HepG2 (cell line): ENCODE measurements around the gene ANKRD39. TPM values are rescaled to one million over a fixed set of nuclear protein-coding genes. Genes with fewer than 3 reads are reported as not detected.

Source experiments
- ARID2 ChIP-seq: sonication (generic); formaldehyde crosslinking; IDR thresholded peaks from 2 replicates; pipeline ENCODE4 v1.8.1; 2022; ENCODE audit warnings: mild to moderate bottlenecking, missing genetic modification reagents, borderline replicate concordance
- ASH2L ChIP-seq: fragments of 300-600, 200-600 bp; sonication (generic); IDR thresholded peaks from 2 replicates; pipeline ENCODE4 v1.7.0; 2017; ENCODE audit warnings: low read depth, mild to moderate bottlenecking, moderate library complexity, mixed read lengths, low read length; ENCODE audit not compliant: insufficient read length
- ATM ChIP-seq: fragments of 450-650 bp; IDR thresholded peaks from 2 replicates; pipeline ENCODE4 v1.7.1; 2017; ENCODE audit warnings: mild to moderate bottlenecking, borderline replicate concordance
- GFI1 ChIP-seq: sonication (generic); formaldehyde crosslinking; IDR thresholded peaks from 2 replicates; pipeline ENCODE4 v1.5.0; 2020; ENCODE audit warnings: missing genetic modification reagents, mild to moderate bottlenecking, borderline replicate concordance
- HMG20B ChIP-seq: conservative IDR thresholded peaks from 2 replicates; pipeline ENCODE4 v1.6.1; 2016; ENCODE audit warnings: missing genetic modification reagents, missing compliant biosample characterization
- NAIF1 ChIP-seq: sonication (generic); formaldehyde crosslinking; IDR thresholded peaks from 2 replicates; pipeline ENCODE4 v1.5.0; 2020; ENCODE audit warnings: mild to moderate bottlenecking, missing genetic modification reagents, borderline replicate concordance
- PHF21A ChIP-seq: sonication (generic); formaldehyde crosslinking; IDR thresholded peaks from 2 replicates; pipeline ENCODE4 v1.5.0; 2020; ENCODE audit warnings: mild to moderate bottlenecking, missing genetic modification reagents
- SNAPC5 ChIP-seq: sonication (generic); formaldehyde crosslinking; IDR thresholded peaks from 2 replicates; pipeline ENCODE4 v1.8.1; 2023; ENCODE audit warnings: mild to moderate bottlenecking, missing genetic modification reagents, borderline replicate concordance
- TRAFD1 ChIP-seq: sonication (generic); formaldehyde crosslinking; IDR thresholded peaks from 2 replicates; pipeline ENCODE4 v1.5.1; 2020; ENCODE audit warnings: missing genetic modification reagents, mild to moderate bottlenecking, borderline replicate concordance
- ZBTB40 ChIP-seq, 2 experiments: fragments of 450-650 bp in 1 of 2; sonication (generic) in 1 of 2; formaldehyde crosslinking in 1 of 2; IDR thresholded peaks; 2 replicates each; pipeline versions ENCODE4 v1.6.1 to v1.8.0; 2016 to 2022; ENCODE audit warnings: antibody characterized with exemption in 1 of 2, mild to moderate bottlenecking in 1 of 2, missing genetic modification reagents in 1 of 2
- ZNF367 ChIP-seq: sonication (generic); formaldehyde crosslinking; IDR thresholded peaks from 2 replicates; pipeline ENCODE4 v1.4.0; 2020; ENCODE audit warnings: missing genetic modification reagents, borderline replicate concordance
- ZNF564 ChIP-seq: sonication (generic); formaldehyde crosslinking; IDR thresholded peaks from 2 replicates; pipeline ENCODE4 v1.8.1; 2023; ENCODE audit warnings: mild to moderate bottlenecking, missing genetic modification reagents
- ZNF605 ChIP-seq: sonication (generic); formaldehyde crosslinking; IDR thresholded peaks from 2 replicates; pipeline ENCODE4 v1.8.0; 2022; ENCODE audit warnings: mild to moderate bottlenecking, missing genetic modification reagents
- ZNF691 ChIP-seq: sonication (generic); formaldehyde crosslinking; IDR thresholded peaks from 2 replicates; pipeline ENCODE4 v1.4.0; 2020; ENCODE audit warnings: missing genetic modification reagents, low read depth, mild to moderate bottlenecking, borderline replicate concordance
- polyA plus RNA-seq, 8 experiments: library from polyadenylated mRNA; depleted of rRNA in 3 of 8; stranded (reverse) in 7 of 8; unstranded in 1 of 8; fragments of >200 nt; fragmentation: Illumina TruSeq in 4 of 8; extraction: Trizol in 4 of 8; gene quantifications; 2 replicates each; pipeline versions ENCODE4 v1.2.1 to v1.2.3, GENCODE V29; 2011 to 2016; ENCODE audit warnings: low read depth in 4 of 8, missing spikeins in 1 of 8, mixed read lengths in 1 of 8; ENCODE audit not compliant: insufficient read depth in 1 of 8
- total RNA-seq, 5 experiments: library from RNA; depleted of rRNA; stranded (reverse); fragments of >200 nt; fragmentation: Illumina TruSeq; extraction: Trizol; gene quantifications; 2 replicates each; pipeline ENCODE4 v1.2.3, GENCODE V29; 2016; ENCODE audit warnings: low read depth in 1 of 5
- TF ChIP-seq, protein P1 (sequence below): sonication (generic); formaldehyde crosslinking; IDR thresholded peaks from 2 replicates; pipeline ENCODE4 v1.8.0; 2022; ENCODE audit warnings: missing genetic modification reagents, low read depth, mild to moderate bottlenecking, borderline replicate concordance

The ANKRD39 gene
- total and polyA plus RNA-seq, 2 of the 13 experiments (the other 11 are each of a cell fraction or from before 2014, with no cell fraction given): 23.2 to 24.8 TPM

- no peak for TF ChIP-seq ARID2
- TF ChIP-seq HMG20B: peak; percentile 80
- TF ChIP-seq ZNF605: 0 out of 2 replicates have a peak, but pooled peaks have one; percentile 51
- no peak for TF ChIP-seq NAIF1 (CRISPR knock-in tag)
- TF ChIP-seq GFI1 (CRISPR knock-in tag): peak; percentile 93
- no peak for TF ChIP-seq ZBTB40 (IDR thresholded peaks at IDR 0.05)
- no peak for TF ChIP-seq ZBTB40 (CRISPR knock-in tag; IDR thresholded peaks at IDR 0.05)
- TF ChIP-seq PHF21A (CRISPR knock-in tag): peak; percentile 72
- no peak for TF ChIP-seq ZNF564 (CRISPR knock-in tag)
- TF ChIP-seq, protein P1, sequence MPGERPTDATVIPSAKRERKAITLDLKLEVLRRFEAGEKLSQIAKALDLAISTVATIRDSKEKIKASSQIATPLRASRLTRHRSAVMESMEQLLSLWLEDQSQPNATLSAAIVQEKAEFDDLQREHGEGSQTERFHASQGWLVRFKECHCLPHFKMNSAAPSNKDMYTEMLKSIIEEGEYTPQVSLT (CRISPR knock-in tag): no peak
- no peak for TF ChIP-seq ATM
- TF ChIP-seq ZNF691 (CRISPR knock-in tag): no peak
- TF ChIP-seq ASH2L: no peak
- TF ChIP-seq TRAFD1 (CRISPR knock-in tag): no peak
- no peak for TF ChIP-seq SNAPC5
- TF ChIP-seq ZNF367: no peak
Observed at GRCh38 chr2:96824079-96824870, 33.5 kb downstream of the ANKRD39 start (continued).
